Caco-2 (cell line): ENCODE results near the gene TMEM254. TPM values are rescaled to one million over a fixed set of nuclear protein-coding genes. Genes with fewer than 3 reads are reported as not detected.
"Not testable (repeated sequence)": the region's sequence is repeated elsewhere in the genome, so short reads cannot be mapped to it uniquely, and the experiment has no call there.

Source experiments
- Bru-seq: library from RNA; stranded (reverse); fragments of 400-500 nt; gene quantifications from one replicate; lab custom pipeline; 2021; lab: Mats Ljungman, UMichigan
- BruChase-seq, 2 experiments: library from RNA; stranded (reverse); fragments of 400-500 nt; gene quantifications; one replicate each; lab custom pipeline; 2021; lab: Mats Ljungman, UMichigan
- BruUV-seq: library from RNA; stranded (reverse); fragments of 400-500 nt; replicated peaks from 2 replicates; lab custom pipeline; 2021; lab: Mats Ljungman, UMichigan
- CTCF ChIA-PET: fragments of 300-600 bp; sonication (Branson Sonifier 250); formaldehyde crosslinking; loops from one replicate; lab custom pipeline; 2022; ENCODE audit warnings: antibody characterized with exemption; lab: Charles Lee
- POLR2A ChIA-PET: fragments of 300-600 bp; sonication (Branson Sonifier 250); formaldehyde crosslinking; loops from one replicate; lab custom pipeline; 2022; ENCODE audit warnings: antibody characterized with exemption; lab: Charles Lee
- DNase-seq, 2 experiments: peaks; one replicate each; pipeline versions ENCODE4 v3.0.0 to v3.0.0-alpha.2; 2020 to 2022
- H3K27me3 ChIP-seq: replicated peaks from 2 replicates; pipeline ENCODE4 v1.6.0; 2011; ENCODE audit warnings: low read length; ENCODE audit not compliant: control insufficient read depth, insufficient read depth
- H3K36me3 ChIP-seq: 2 replicates; pipeline ENCODE4 v1.5.1; 2011; ENCODE audit warnings: low read length; ENCODE audit not compliant: control insufficient read depth, insufficient read depth
- H3K4me1 ChIP-seq: fragments of 250-450 bp; sonication (Bioruptor Pico); 2 replicates; pipeline ENCODE4 v1.5.1; 2020; ENCODE audit warnings: mild to moderate bottlenecking
- H3K4me3 ChIP-seq: 2 replicates; pipeline ENCODE4 v1.5.1; 2011; ENCODE audit warnings: low read depth, mild to moderate bottlenecking, control low read depth, low read length
- H3K9me3 ChIP-seq: fragments of 250-450 bp; sonication (Bioruptor Pico); 2 replicates; pipeline ENCODE4 v1.5.1; 2020; ENCODE audit warnings: mild to moderate bottlenecking, moderate library complexity
- H3K27ac Mint-ChIP-seq: one replicate; pipeline ENCODE4 v1.8.0; 2022; ENCODE audit warnings: mixed read lengths; ENCODE audit not compliant: unreplicated experiment
- H3K27me3 Mint-ChIP-seq: one replicate; pipeline ENCODE4 v1.8.0; 2022; ENCODE audit warnings: mixed read lengths; ENCODE audit not compliant: insufficient read depth, unreplicated experiment
- H3K36me3 Mint-ChIP-seq: one replicate; pipeline ENCODE4 v1.8.0; 2022; ENCODE audit warnings: mild to moderate bottlenecking, mixed read lengths; ENCODE audit not compliant: insufficient read depth, unreplicated experiment
- H3K4me1 Mint-ChIP-seq: one replicate; pipeline ENCODE4 v1.8.0; 2022; ENCODE audit warnings: low read depth, mixed read lengths; ENCODE audit not compliant: unreplicated experiment
- H3K4me3 Mint-ChIP-seq: one replicate; pipeline ENCODE4 v1.8.0; 2022; ENCODE audit warnings: mild to moderate bottlenecking, moderate library complexity, mixed read lengths; ENCODE audit not compliant: unreplicated experiment
- H3K9me3 Mint-ChIP-seq: one replicate; pipeline ENCODE4 v1.8.0; 2022; ENCODE audit warnings: mixed read lengths; ENCODE audit not compliant: unreplicated experiment
- intact Hi-C: fragments of 100-400 bp; cut with micrococcal nuclease; formaldehyde crosslinking; loops from one replicate; pipeline ENCODE4 v1.10.0; 2022; ENCODE audit not compliant: unreplicated experiment
- long read RNA-seq: library from polyadenylated mRNA; stranded (forward); transcript quantifications from one replicate; pipeline ENCODE4 v2.0.0, GENCODE V29; 2022
- total RNA-seq: library from RNA; stranded (reverse); gene quantifications from 2 replicates; pipeline ENCODE4 v1.2.3, GENCODE V29; 2022
- TF ChIP-seq, protein P1 (sequence below), 2 experiments: fragments of 200-600 bp in 1 of 2; IDR thresholded peaks; 1 replicate in 1 of 2; 2 replicates in 1 of 2; pipeline versions ENCODE4 v1.5.1 to v1.8.0; 2011 to 2022; ENCODE audit warnings: antibody characterized with exemption in 1 of 2, control low read depth in 1 of 2, inconsistent platforms in 1 of 2, low read depth in 1 of 2, low read length in 1 of 2, mild to moderate bottlenecking in 1 of 2, moderate library complexity in 1 of 2; ENCODE audit not compliant: insufficient read depth in 1 of 2, severe bottlenecking in 1 of 2, unreplicated experiment in 1 of 2

TMEM254 gene, protein sequence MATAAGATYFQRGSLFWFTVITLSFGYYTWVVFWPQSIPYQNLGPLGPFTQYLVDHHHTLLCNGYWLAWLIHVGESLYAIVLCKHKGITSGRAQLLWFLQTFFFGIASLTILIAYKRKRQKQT
- total RNA-seq, result 24.0 and 27.4 TPM in 2 replicates
- percentile 63 among the genes with signal in this experiment for Bru-seq, nascent RNA
- percentile 64 among the genes with signal in this experiment for BruChase-seq, experiment 1, labeled RNA remaining after a 2-hour chase
- percentile 70 among the genes with signal in this experiment for BruChase-seq, experiment 2, labeled RNA remaining after a 6-hour chase
- long read RNA-seq, transcript TMEM254-201 (4 exons, 2,074 nt), result minor isoform, 5 of 53 reads
- long read RNA-seq, transcript TMEM254-209 (4 exons, 1,963 nt), result minor isoform, 5 of 53 reads
- long read RNA-seq, transcript TMEM254-205 (4 exons, 2,042 nt), result major isoform, 30 of 53 reads
- long read RNA-seq, partial matches to known transcripts, result 1 of 53 reads
- long read RNA-seq, other reads (novel, unspliced or antisense), result 5 of 53 reads

DNA sequence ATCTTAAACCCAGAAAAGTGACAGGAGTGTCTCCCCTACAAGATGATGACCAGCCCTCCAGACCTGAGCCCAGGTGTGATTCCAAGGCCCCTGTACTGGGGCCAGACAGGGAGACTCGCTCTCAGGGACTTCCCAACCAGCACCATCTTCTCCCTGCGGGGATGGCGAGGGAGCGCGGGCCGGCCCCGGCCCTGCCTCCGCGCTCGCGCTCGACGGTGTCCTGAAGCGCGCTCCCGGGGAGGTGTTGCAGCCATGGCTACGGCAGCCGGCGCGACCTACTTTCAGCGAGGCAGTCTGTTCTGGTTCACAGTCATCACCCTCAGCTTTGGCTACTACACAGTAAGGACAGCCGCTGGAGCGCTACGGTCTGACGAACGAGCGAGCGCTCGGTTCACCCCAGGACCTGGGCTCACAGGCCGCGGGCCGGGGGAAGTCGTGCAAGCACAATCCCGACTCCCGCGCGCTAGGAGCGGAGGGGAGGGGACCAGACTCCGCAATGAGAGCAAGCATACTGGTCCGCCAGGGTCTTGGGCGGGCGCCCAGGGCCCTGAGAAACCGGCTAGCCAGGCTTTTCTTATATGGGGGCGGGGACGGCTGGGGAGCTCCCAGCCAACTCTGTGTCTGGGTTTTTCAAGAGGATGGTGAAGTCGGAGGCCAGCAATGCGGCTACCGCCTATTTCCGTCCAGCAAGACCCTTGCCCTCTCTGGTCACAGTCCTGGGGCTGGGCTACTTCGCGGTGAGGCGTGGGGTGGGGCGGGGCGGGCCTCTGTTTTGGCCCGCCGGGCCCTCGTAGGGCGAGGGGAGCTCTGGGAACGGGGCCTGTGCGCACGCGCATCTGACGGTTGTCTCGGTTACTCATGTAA, at the start of gene TMEM254:
Gene TMEM254, plus strand, starts transcription at position 218 of the 864 bp plus-strand sequence. Its CDS starts 35 bp downstream, at position 253.
- Mint-ChIP-seq H3K27me3 (no peaks in the 10 kb centered on the region), H3K9me3 (no peaks in the 10 kb centered on the region), H3K36me3 (peaks cover 22% of the 10 kb centered on the region), H3K27ac (peak within 1 kb of the TSS; percentile 95), H3K4me3 (peak within 1 kb of the TSS; percentile 89), H3K4me1 (peaks cover 55% of the 10 kb centered on the region)
- CTCF ChIA-PET, result interaction anchor here (0.6 to 1.3 kb wide), 4 partner anchors 20 to 134 kb away, joined by 3 to 4 read pairs (median 3); no protein-coding TSS in a partner anchor
- no peaks in the 10 kb centered on the region for H3K27me3 ChIP-seq
- H3K4me1 ChIP-seq, result peaks cover 45% of the 10 kb centered on the region
- H3K36me3 ChIP-seq, result no peaks in the 10 kb centered on the region
- intact Hi-C loops, result loop anchor here (2.0 to 5.0 kb wide), 2 partner anchors 20 to 129 kb away; partner anchors contain the start of gene ANXA11
- no TSS peak for BruUV-seq
- H3K9me3 ChIP-seq, result no peaks in the 10 kb centered on the region
- POLR2A ChIA-PET, result interaction anchor here (0.5 to 1.2 kb wide), 7 partner anchors 8 to 53 kb away, joined by 3 to 8 read pairs (median 4); no protein-coding TSS in a partner anchor
- TF ChIP-seq, protein P1, sequence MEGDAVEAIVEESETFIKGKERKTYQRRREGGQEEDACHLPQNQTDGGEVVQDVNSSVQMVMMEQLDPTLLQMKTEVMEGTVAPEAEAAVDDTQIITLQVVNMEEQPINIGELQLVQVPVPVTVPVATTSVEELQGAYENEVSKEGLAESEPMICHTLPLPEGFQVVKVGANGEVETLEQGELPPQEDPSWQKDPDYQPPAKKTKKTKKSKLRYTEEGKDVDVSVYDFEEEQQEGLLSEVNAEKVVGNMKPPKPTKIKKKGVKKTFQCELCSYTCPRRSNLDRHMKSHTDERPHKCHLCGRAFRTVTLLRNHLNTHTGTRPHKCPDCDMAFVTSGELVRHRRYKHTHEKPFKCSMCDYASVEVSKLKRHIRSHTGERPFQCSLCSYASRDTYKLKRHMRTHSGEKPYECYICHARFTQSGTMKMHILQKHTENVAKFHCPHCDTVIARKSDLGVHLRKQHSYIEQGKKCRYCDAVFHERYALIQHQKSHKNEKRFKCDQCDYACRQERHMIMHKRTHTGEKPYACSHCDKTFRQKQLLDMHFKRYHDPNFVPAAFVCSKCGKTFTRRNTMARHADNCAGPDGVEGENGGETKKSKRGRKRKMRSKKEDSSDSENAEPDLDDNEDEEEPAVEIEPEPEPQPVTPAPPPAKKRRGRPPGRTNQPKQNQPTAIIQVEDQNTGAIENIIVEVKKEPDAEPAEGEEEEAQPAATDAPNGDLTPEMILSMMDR (IDR thresholded peaks at IDR 0.05; ENCODE audit: insufficient read depth in 1 of 2, low read depth in 1 of 2, low read length in 1 of 2, severe bottlenecking in 1 of 2, unreplicated experiment in 1 of 2), result no peak
- H3K4me3 ChIP-seq, result peak within 1 kb of the TSS; percentile 51
- peak; percentile 95 to 96 for DNase-seq

DNA sequence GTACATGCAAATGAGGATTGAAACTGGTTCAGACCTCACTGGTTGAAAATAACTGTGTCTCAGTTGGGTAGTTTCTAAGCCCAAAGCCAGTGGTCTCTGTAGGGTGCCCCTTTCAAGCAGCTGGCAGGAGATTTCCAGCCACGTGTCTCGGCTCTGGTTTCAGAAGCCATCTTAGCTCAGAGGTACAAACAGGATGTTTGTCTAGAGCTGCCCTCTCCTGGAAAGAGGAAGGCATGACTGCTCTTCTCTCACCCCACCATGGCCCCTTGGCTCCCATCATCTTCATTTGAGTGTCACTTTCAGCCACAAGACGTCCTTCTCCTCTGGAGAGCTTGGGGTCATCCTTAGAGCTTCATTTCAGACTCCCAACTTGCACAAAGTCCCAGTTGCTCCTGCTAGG, 49.3 kb upstream of the TMEM254 start:
- H3K36me3 Mint-ChIP-seq, H3K27me3 ChIP-seq, H3K9me3 ChIP-seq, H3K9me3 Mint-ChIP-seq, H3K4me3 ChIP-seq, H3K4me1 Mint-ChIP-seq, H3K27me3 Mint-ChIP-seq, BruUV-seq, H3K27ac Mint-ChIP-seq, H3K36me3 ChIP-seq, POLR2A ChIA-PET, H3K4me3 Mint-ChIP-seq, H3K4me1 ChIP-seq: not testable (repeated sequence)
- CTCF ChIA-PET, result interaction anchor here (0.6 to 1.4 kb wide), 8 partner anchors 15 to 119 kb away, joined by 3 to 6 read pairs (median 4); partner anchors contain the start of genes SFTPD and TMEM254
- intact Hi-C loops, result loop anchor here (10.0 kb wide), 1 partner anchor 94 kb away; no protein-coding TSS in a partner anchor
- peak; percentile 41 to 46 for DNase-seq
- TF ChIP-seq, protein P1 (IDR thresholded peaks at IDR 0.05; ENCODE audit: insufficient read depth in 1 of 2, low read depth in 1 of 2, low read length in 1 of 2, severe bottlenecking in 1 of 2, unreplicated experiment in 1 of 2), result peak; percentile 28 to 32

DNA sequence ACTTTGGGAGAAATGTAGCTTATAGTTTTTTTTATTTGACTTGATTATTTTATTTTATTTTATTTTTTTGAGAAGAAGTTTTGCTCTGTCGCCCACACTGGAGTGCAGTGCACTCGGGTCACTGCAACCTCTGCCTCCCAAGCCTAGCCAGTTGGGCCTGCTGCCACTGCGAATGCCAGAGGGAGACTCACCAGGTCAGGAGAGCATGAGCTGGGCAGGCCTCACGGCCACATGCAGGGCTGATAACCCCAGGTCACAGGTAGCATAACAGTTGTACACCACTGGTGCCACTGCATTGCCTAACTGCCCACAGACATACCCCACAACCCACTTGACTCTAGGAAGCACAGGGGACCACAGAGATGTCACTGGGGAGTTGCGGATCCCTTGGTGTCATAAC, 48.6 kb upstream of the TMEM254 start:
- H3K4me3 Mint-ChIP-seq, H3K27ac Mint-ChIP-seq, H3K4me1 Mint-ChIP-seq, H3K9me3 Mint-ChIP-seq, POLR2A ChIA-PET, H3K4me1 ChIP-seq, H3K27me3 Mint-ChIP-seq, H3K9me3 ChIP-seq, H3K36me3 ChIP-seq, H3K4me3 ChIP-seq, BruUV-seq, H3K36me3 Mint-ChIP-seq, H3K27me3 ChIP-seq, DNase-seq: not testable (repeated sequence)
- CTCF ChIA-PET, result interaction anchor here (1.1 to 1.4 kb wide), 5 partner anchors 15 to 115 kb away, joined by 3 to 6 read pairs (median 3); partner anchors contain the start of gene TMEM254
- intact Hi-C loops, result loop anchor here (10.0 kb wide), 1 partner anchor 95 kb away; no protein-coding TSS in a partner anchor
